Measurements from ENCODE around the gene LIN37.

The LIN37 gene

GRCh38 chr19:35727053-35727955, 21.1 kb upstream of the LIN37 start:
- no peak overlapping the region for H3K27ac ChIP-seq
- TF ChIP-seq CTCF (conservative IDR thresholded peaks at IDR 0.05), result no peak
- TF ChIP-seq ZFX (IDR thresholded peaks at IDR 0.05), result no peak

- TF ChIP-seq CTCF (conservative IDR thresholded peaks at IDR 0.05) (no peak), ZFX (IDR thresholded peaks at IDR 0.05) (no peak)
- H3K27ac ChIP-seq, result no peak overlapping the region
Observed at GRCh38 chr19:35727956-35728706, 20.2 kb upstream of the LIN37 start.

- no peak overlapping the region for H3K27ac ChIP-seq
- no peak for TF ChIP-seq CTCF (conservative IDR thresholded peaks at IDR 0.05)
- no peak for TF ChIP-seq ZFX (IDR thresholded peaks at IDR 0.05)
Observed at GRCh38 chr19:35729021-35729420, 19.4 kb upstream of the LIN37 start.

- TF ChIP-seq ZFX (IDR thresholded peaks at IDR 0.05) (no peak), CTCF (conservative IDR thresholded peaks at IDR 0.05) (no peak)
- no peak overlapping the region for H3K27ac ChIP-seq
Observed at GRCh38 chr19:35729763-35730162, 18.6 kb upstream of the LIN37 start.

- TF ChIP-seq CTCF (conservative IDR thresholded peaks at IDR 0.05) (no peak), ZFX (IDR thresholded peaks at IDR 0.05) (no peak)
- H3K27ac ChIP-seq, result no peak overlapping the region
Observed at GRCh38 chr19:35730326-35730725, 18.1 kb upstream of the LIN37 start.

GRCh38 chr19:35731353-35731752, 17.0 kb upstream of the LIN37 start:
- TF ChIP-seq CTCF (conservative IDR thresholded peaks at IDR 0.05), result no peak
- no peak for TF ChIP-seq ZFX (IDR thresholded peaks at IDR 0.05)
- H3K27ac ChIP-seq, result no peak overlapping the region
